Measurements from ENCODE around the gene ACTR3. TPM values are rescaled to one million over a fixed set of nuclear protein-coding genes. Genes with fewer than 3 reads are reported as not detected.
"Not testable (repeated sequence)": the region's sequence is repeated elsewhere in the genome, so short reads cannot be mapped to it uniquely, and the experiment has no call there.

The ACTR3 gene
- total RNA-seq: 251 and 315 TPM in 2 replicates

DNA sequence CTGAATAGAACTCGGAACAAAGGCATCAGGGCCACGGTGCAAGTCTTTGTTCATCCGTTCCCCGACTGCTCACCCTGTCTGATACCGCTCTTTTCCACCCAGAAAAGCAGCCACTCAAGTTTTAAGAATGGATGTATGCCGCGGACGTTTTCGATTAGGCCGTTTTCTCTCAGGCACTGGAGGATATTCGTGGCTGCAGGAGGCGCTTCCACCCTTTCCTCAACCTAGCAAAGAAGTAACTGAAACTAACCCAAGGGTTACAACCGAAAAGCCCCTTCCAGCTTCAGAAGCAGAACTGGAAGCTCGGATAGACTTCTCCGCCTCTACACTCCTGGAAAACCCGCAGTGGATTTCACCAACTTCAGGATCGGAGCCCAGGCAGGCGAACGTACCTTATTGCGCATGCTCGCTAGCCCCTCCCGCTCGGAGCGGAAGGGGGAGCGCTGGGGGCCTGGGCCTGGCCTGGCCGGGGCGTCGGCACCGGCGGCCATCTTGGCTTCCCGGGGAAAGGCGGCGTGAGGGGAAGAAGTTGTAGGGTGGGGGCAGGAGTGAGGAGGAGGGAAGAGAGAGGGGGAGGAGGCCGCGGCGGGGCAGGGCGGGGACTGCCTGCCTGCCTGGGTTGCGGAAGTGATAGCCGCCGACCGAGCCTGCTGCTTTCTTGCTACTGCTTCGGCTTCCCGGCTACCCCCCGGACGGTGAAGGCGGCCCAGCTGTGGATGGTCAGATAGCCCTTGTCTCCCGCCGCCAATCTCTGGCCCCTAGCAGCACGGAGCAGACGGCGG, at the start of gene ACTR3:
TSS of gene ACTR3 (plus strand) at position 619 of the 782 bp plus-strand sequence. CDS start 191 bp downstream, outside the sequence.
- peak within 1 kb of the TSS; percentile 87 for H3K27ac ChIP-seq (ENCODE audit: low read depth, low read length)
- peak within 1 kb of the TSS; percentile 90 for H3K4me2 ChIP-seq (ENCODE audit: insufficient read depth, low read length)
- peaks cover 55% of the 10 kb centered on the region for H3K4me1 ChIP-seq (ENCODE audit: insufficient read depth, low read length)
- TF ChIP-seq CTCF (IDR thresholded peaks at IDR 0.05; ENCODE audit: extremely low read depth, low read depth, low read length): no peak
- H4K20me1 ChIP-seq (ENCODE audit: insufficient read depth, low read length): peaks cover 17% of the 10 kb centered on the region
- peak; percentile 96 for DNase-seq (ENCODE audit: insufficient read length, low spot score, missing footprints)
- H2AFZ ChIP-seq (ENCODE audit: low read length): peak within 1 kb of the TSS; percentile 72
- peak within 1 kb of the TSS; percentile 93 for H3K4me3 ChIP-seq (ENCODE audit: insufficient read depth, low read length)
- H3K36me3 ChIP-seq (ENCODE audit: insufficient read depth, low read length): no peaks in the 10 kb centered on the region
- no peaks in the 10 kb centered on the region for H3K27me3 ChIP-seq (ENCODE audit: insufficient read depth, low read length)
- peaks cover 72% of the 10 kb centered on the region for H3K79me2 ChIP-seq (ENCODE audit: insufficient read depth, low read length)
- no peaks in the 10 kb centered on the region for H3K9me3 ChIP-seq (ENCODE audit: low read depth, low read length)

- H3K36me3 ChIP-seq (ENCODE audit: insufficient read depth, low read length): no peaks in the 10 kb centered on the region
- H4K20me1 ChIP-seq (ENCODE audit: insufficient read depth, low read length): no peaks in the 10 kb centered on the region
- no peak for TF ChIP-seq CTCF (IDR thresholded peaks at IDR 0.05; ENCODE audit: extremely low read depth, low read depth, low read length)
- no peak overlapping the region for H3K4me3 ChIP-seq (ENCODE audit: insufficient read depth, low read length)
- H3K79me2 ChIP-seq (ENCODE audit: insufficient read depth, low read length): no peaks in the 10 kb centered on the region
- no peaks in the 10 kb centered on the region for H3K27me3 ChIP-seq (ENCODE audit: insufficient read depth, low read length)
- no peak overlapping the region for H3K4me2 ChIP-seq (ENCODE audit: insufficient read depth, low read length)
- no peak overlapping the region for H3K27ac ChIP-seq (ENCODE audit: low read depth, low read length)
- DNase-seq (ENCODE audit: insufficient read length, low spot score, missing footprints): no peak
- H3K9me3 ChIP-seq (ENCODE audit: low read depth, low read length): no peaks in the 10 kb centered on the region
- H3K4me1 ChIP-seq (ENCODE audit: insufficient read depth, low read length): peaks cover 4% of the 10 kb centered on the region
- no peak overlapping the region for H2AFZ ChIP-seq (ENCODE audit: low read length)
Observed at GRCh38 chr2:113840518-113840917, 49.4 kb upstream of the ACTR3 start.

GRCh38 chr2:113842919-113843736, 46.8 kb upstream of the ACTR3 start:
- no peak overlapping the region for H2AFZ ChIP-seq (ENCODE audit: low read length)
- no peaks in the 10 kb centered on the region for H3K79me2 ChIP-seq (ENCODE audit: insufficient read depth, low read length)
- peak overlapping the region; percentile 13 for H3K27ac ChIP-seq (ENCODE audit: low read depth, low read length)
- peaks cover 8% of the 10 kb centered on the region for H3K4me1 ChIP-seq (ENCODE audit: insufficient read depth, low read length)
- H3K27me3 ChIP-seq (ENCODE audit: insufficient read depth, low read length): no peaks in the 10 kb centered on the region
- no peak for TF ChIP-seq CTCF (IDR thresholded peaks at IDR 0.05; ENCODE audit: extremely low read depth, low read depth, low read length)
- no peaks in the 10 kb centered on the region for H4K20me1 ChIP-seq (ENCODE audit: insufficient read depth, low read length)
- no peaks in the 10 kb centered on the region for H3K9me3 ChIP-seq (ENCODE audit: low read depth, low read length)
- H3K4me2 ChIP-seq (ENCODE audit: insufficient read depth, low read length): peak overlapping the region; percentile 4
- no peaks in the 10 kb centered on the region for H3K36me3 ChIP-seq (ENCODE audit: insufficient read depth, low read length)
- H3K4me3 ChIP-seq (ENCODE audit: insufficient read depth, low read length): no peak overlapping the region
- peak; percentile 69 for DNase-seq (ENCODE audit: insufficient read length, low spot score, missing footprints)

- not testable (repeated sequence) for H3K9me3 ChIP-seq (ENCODE audit: low read depth, low read length); H4K20me1 ChIP-seq (ENCODE audit: insufficient read depth, low read length); H2AFZ ChIP-seq (ENCODE audit: low read length); H3K4me3 ChIP-seq (ENCODE audit: insufficient read depth, low read length); H3K4me1 ChIP-seq (ENCODE audit: insufficient read depth, low read length); H3K27me3 ChIP-seq (ENCODE audit: insufficient read depth, low read length); H3K36me3 ChIP-seq (ENCODE audit: insufficient read depth, low read length); DNase-seq (ENCODE audit: insufficient read length, low spot score, missing footprints); H3K27ac ChIP-seq (ENCODE audit: low read depth, low read length); H3K79me2 ChIP-seq (ENCODE audit: insufficient read depth, low read length)
- peak overlapping the region; percentile 4 for H3K4me2 ChIP-seq (ENCODE audit: insufficient read depth, low read length)
Observed at GRCh38 chr2:113843737-113844050, 46.2 kb upstream of the ACTR3 start.
